Uterus (tissue), 2 donors: ENCODE measurements around the gene PTPRN2.

Experiments used
- POLR2A ChIP-seq, 2 donors: fragments of 450-650 bp; IDR thresholded peaks; one replicate each; pipeline ENCODE4 v1.6.1; 2016; ENCODE audit warnings: antibody characterized with exemption in 2 of 2, mild to moderate bottlenecking in 1 of 2, moderate library complexity in 1 of 2
- TF ChIP-seq, protein P1 (sequence below), 4 experiments: fragments of 200-600 bp in 2 of 4; fragments of 450-650 bp in 2 of 4; sonication (generic) in 2 of 4; IDR thresholded peaks; one replicate each; pipeline ENCODE4 v1.5.1; 2016 to 2019; ENCODE audit warnings: antibody characterized with exemption in 4 of 4, mild to moderate bottlenecking in 2 of 4, moderate library complexity in 1 of 4

DNA sequence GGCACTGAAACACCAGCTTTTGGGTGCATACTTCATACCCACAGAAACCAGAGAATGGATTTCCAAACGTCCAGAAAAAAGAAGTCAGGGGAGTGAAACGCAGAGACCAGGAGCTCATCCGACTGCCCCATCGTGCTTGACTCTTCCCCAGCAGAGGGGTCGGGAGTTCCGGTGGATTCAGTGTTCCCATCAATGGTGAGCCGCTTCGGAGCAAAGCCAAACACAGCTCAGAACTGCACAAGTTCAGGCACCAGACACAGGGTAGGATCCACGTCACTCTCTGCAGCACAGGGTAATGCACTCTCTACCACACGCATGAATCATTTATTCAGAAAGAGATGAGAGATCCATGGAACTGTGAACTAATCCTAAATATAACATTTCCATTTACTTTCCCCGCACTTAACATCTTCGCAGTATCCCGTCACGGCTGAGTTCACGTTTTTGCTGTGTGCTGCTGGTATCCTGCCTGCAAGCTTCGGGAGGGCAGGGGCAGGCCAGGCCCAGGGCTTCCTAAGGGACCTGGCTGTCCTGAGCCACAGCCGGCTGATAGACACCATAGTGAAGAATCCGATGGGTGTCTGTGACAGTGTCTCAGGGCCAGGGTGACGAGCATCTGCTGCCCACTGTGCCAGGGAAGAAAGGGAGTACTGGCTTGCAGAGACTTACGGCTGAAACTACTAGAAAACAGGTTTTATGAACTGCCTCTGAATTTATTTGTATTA, 545.3 kb downstream of the PTPRN2 start:
- TF ChIP-seq, protein P1, sequence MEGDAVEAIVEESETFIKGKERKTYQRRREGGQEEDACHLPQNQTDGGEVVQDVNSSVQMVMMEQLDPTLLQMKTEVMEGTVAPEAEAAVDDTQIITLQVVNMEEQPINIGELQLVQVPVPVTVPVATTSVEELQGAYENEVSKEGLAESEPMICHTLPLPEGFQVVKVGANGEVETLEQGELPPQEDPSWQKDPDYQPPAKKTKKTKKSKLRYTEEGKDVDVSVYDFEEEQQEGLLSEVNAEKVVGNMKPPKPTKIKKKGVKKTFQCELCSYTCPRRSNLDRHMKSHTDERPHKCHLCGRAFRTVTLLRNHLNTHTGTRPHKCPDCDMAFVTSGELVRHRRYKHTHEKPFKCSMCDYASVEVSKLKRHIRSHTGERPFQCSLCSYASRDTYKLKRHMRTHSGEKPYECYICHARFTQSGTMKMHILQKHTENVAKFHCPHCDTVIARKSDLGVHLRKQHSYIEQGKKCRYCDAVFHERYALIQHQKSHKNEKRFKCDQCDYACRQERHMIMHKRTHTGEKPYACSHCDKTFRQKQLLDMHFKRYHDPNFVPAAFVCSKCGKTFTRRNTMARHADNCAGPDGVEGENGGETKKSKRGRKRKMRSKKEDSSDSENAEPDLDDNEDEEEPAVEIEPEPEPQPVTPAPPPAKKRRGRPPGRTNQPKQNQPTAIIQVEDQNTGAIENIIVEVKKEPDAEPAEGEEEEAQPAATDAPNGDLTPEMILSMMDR (IDR thresholded peaks at IDR 0.05), result no peak
- TF ChIP-seq POLR2A (IDR thresholded peaks at IDR 0.05), result no peak
